Esophagus mucosa (tissue), 1 donor: ENCODE measurements around the gene LCLAT1. TPM values are rescaled to one million over a fixed set of nuclear protein-coding genes. Genes with fewer than 3 reads are reported as not detected.

Source experiments
- ATAC-seq: fragments of 200-7000 bp; cut with Tn5 transposase; one replicate; pipeline ENCODE4 v1.9.1; 2020
- total RNA-seq: library from RNA; stranded (reverse); gene quantifications from one replicate; pipeline ENCODE4 v1.2.4, GENCODE V29; 2023
- donor health status: DM: yes; HTN: yes; CAD: no.

The LCLAT1 gene
- total RNA-seq, 1 donor from 2014 or later = 11.6 TPM

DNA sequence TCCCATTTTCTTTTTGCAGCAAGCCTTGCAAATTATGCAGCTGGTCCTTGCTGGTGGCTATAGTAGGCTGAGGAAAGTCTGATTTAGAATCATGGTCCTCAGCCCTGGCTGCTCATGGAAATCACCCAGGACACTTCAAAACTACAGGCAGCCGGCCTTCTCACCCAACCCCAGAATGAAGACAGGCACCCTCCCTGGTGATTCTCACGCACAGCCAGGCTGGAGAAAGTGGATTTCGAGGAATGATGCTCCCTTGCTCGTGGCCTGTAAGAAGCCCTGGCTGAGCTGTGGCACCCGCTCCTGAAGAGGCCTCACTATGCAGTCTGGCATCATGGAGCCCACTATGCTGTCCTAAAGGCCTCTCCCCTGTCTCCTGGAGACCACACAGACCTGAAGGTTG, 202.8 kb downstream of the LCLAT1 start:
- ATAC-seq = no peak

DNA sequence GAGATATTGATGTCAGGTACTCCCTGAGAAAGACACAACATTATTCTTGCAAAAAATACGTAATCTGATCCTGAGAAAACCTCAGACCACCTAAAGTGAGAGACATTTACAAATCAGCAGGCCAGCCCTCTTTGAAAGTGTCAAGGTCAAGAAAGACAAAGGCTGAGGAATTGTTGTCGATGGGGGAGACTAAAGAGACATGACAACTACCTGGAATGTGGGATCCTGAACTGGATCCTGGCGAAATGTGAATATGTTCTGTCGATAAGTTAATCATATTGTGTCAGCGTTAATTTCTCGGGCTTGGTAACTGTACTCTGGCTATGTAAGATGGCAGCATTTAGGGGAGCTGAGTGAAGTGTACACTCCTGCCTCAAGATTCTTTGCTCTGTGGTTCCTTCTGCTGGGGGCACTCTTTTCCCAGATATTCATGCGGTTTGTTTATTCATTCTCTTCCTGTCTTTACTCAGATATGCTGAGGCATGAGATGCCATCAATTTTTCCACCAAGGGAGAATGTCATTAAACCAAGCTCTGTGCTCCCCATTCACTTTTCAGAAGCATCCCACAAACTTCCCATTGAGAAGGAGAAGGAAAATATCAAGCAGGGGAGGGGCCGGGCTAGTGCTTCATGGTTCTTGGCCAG, 205.3 kb downstream of the LCLAT1 start:
- no peak for ATAC-seq

DNA sequence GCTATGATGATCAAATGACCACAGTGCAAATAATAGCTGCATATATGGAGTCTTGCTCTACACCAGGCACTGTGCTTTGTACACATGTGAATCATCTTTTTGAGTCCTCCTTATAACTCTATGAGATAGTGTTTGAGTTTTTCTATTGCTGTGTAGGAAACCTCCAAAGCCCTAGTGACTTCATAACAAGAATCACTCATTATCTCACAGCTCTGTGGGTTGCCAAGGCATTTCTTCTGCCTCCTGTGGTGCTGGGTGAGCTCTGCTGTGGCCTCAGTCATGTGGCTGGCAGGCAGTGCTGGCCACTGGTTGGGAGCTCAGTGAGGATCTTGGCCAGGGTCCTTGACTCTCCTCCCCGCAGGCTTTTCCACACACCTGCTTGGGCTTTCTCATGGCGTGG, 206.8 kb downstream of the LCLAT1 start:
- no peak for ATAC-seq

DNA sequence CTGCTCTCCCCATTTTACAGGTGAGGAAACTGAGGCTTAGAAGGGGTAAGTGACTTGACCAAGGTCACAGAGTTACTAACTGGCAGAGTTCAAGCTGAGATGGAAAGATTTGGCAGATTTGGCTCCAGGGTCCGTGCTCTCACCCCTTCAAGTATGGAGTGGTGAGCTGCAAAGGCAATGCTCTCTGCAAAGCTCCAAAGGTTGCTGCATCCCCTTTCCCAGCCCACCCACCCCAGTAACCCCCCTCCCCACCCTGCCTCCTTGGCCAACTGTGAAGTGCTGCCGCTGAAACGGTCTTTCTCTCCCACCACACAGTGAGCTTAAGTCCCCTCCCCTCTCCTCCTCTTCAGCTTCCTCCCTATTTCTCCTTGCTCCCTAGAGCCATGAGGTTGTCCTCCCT, 207.4 kb downstream of the LCLAT1 start:
- no peak for ATAC-seq

DNA sequence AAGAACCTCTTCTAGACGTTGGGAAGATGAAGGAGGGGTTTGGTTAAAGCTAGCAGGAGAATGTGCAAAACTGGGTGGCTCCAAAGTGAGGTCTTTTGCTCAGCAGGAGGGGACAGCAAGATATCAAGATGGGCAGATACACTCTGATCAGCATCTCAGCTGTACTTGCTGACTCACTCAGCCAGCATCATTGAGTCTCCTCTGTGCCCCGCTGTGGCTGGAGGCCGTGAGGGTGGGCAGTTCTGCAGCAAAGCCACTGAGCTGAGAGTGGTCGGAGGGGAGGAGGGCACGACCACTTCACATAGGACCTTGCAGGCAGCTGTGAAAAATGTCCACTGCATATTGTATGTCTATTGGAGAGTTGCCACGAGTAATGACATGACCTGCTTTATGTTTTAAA, 208.2 kb downstream of the LCLAT1 start:
- ATAC-seq = no peak

DNA sequence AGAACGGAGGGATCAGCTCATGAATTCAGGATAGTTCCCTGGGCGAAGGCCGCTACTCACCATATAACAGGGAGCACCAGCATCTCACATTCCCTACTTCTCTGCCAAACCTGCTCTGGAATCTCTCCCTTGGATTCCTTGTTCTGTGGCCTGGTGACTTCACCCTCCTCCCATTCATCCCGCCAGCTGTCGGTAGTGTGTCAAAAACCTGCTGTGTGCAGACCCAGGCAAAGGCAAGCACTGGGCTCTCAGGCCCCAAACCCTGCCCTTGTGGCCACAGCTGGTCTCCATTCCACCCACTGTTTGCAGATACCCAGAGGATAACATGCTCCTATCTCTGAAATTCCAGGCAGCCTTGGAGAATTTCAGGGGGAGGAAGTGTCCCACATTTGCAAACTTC, 208.6 kb downstream of the LCLAT1 start:
- ATAC-seq = no peak

DNA sequence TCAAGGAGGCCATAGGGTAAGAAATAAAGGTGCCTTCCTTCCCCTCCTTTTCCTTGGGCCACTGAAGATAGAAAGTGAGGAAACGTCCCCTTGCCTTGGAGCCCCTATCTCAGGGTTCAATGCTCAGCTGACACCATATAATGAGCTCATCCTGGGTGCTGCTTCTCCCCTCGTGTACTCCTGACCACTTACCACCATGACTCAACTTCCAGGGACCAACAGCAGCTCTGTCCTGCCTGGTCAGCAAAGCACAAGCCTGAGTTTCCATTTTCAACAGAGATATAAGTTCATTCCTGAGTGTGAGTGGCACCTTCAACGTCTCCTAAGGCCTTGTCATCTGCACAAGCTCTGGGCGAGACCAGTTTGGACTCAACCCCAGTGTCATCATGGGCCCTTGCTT, 209.0 kb downstream of the LCLAT1 start:
- no peak for ATAC-seq

DNA sequence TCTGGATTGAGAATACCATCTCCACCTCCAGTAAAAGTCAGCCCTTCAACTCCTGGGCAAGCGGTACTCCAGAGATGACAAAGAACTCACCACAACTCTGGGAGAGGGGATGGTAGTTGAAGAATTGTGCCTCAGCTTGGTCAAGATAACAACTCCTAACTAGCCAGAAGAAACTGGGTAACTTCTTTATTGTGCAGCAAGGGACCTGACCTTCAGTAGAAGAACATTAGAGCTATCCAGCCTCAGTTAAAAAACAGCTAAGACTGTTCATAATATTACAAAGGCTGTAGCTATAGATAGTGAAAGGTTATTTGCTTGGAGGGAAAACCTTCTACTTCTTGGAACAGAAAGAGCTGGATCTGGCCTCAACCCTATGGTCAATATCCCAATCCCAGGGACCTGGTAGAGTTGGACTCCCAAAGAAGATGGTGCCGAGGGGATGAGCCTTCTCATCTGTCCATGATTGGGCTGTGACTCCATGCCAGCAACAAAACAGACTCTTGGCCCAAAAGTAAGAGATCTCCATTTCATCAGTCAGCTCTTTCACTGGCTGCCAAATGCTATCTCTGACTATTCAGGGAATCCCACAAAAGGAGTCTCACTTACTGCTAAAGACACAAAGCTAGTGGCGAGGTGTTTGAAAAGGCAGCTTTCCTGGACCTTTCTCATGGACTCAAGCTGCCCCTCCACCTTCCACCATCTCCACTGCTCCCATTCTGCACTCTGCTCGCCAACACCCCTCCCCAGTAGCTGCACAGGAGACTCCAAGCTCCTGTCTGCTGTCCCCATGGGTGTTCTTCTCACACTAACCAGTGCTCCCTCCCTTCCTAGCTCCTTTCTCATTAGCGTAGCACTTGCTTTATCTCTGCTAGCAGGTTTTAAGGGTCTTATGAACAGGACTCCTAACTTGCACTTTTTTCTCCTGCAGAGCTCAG, 214.4 kb downstream of the LCLAT1 start:
- ATAC-seq = no peak

DNA sequence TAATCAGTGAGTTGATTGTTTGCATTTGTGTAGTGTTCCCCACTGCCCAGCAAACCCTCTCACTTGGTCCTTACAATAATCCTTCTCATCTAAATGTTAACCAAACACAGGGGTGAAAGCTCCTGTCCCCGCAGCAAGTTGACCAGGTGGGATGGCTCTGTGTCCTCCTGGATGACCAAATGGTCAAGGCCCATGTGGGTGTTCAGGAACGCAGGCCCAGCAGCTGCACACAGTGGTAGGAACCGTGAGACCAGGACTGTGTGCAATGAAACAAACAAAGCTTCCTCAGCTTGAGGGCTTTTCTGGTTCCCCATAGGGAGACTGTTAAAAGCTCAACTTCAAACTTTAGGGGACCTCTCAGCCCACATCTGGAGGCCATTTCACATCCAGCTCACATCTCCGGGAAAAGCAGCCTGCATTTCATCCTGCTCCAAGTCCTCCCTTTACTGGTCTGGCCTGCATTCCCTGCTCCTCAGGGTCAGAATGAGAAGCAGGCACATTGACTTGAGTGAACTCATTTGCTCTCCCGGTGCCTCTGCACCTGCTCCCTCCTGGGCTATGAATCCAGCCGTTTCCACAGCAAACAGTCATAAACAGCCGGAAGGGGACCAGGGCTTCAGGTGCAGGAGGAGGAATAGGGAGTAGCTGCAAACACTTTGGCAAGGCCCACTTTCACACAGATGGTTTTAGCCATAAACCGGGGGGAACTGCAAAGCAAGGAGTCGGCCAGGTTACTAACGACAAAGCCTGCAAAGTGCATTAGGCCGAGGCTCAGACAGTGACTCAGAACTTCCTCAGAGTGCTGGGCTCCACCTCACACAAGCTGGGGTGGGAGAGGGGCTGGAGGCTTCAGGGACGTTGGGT, 215.5 kb downstream of the LCLAT1 start:
- ATAC-seq = no peak

DNA sequence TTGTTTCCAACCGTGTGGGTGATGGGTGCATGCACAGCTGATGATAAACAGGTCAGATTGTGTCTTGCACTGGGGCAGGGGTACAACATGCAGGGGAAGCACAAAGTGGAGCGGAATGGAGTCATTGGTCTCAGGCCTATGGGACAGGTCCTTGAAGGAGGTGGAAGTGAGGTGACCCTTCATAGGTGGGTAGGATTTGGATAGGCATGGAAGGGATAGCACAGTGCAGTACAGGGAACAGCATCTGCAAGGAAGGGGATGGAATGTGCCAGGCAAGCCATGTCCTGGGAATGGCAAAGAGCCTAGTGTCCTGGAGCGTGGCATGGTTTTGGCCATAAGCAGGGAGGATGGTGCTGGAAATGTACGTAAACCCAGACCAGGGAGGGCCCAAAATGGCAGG, 216.3 kb downstream of the LCLAT1 start:
- no peak for ATAC-seq

DNA sequence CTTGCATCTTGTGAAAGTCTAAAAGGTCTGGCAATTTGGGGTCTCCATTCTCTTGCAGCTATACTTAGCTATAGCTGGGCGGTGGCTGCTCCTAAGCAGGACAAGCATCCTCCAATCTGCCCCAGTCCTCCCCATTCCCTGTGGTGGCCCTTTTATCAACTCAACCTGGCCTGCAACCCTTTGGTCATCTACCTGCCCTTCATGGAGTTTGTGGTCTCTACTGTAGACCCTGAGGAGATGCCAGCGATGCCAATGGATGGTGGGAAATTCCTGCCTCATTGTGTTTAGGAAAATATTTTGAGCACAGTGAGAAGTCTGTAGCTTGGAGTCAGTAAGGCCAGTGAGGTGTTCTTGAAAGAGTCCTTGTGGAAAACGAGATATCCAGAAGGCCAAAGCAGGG, 216.8 kb downstream of the LCLAT1 start:
- ATAC-seq = no peak

DNA sequence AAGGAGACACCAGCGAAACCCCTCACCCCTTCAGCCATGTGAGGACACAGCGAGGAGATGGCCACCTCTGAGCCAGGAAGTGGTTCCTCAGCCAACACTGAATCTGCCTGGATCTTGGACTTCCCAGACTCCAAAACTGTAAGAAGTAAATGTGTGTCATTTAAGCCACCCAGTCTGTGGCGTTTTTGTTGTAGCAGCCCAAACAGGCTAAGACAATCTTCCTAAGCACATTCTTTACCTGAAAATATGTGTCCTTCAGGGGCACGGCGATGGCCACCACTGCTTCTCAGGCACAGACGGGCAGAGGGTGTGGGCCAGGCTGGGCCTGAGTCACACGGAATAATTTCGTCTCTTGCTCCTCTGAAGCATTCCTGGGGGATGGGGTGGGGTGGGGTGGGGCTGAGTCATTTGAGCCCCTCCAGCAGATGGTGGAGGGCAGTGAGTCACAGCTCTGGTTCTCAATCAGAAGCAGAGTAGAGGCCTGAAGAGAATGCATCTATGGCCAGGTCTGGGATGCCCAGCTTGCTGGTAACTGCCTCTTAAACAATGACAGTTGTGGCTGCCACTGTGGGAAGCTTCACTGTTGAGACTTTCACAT, 217.8 kb downstream of the LCLAT1 start:
- ATAC-seq = peak; percentile 78

DNA sequence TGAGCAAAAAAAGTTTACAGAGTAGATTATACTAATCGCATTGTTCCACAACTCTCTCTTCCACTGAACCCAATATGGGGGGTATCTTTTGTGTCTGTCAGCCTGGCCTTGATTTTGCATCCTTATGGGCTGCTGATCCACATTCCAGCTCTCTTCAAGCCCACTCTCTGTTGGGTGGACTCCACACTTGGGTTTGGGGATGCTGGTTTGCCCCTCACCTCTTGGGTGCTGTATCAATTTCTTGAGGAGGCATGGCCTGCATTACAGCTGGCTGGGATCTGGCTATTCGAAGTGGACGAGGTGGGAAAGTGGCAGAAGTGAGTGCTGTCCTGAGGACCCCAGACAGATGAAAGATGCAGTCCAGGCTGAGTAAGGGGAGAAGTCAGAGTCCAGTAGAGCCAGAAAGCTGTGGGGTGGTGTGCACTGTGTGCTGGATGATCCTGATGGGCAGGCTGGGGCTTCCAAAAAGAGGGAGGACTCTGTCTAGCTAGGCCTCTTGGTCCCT, 218.8 kb downstream of the LCLAT1 start:
- ATAC-seq = peak; percentile 7

DNA sequence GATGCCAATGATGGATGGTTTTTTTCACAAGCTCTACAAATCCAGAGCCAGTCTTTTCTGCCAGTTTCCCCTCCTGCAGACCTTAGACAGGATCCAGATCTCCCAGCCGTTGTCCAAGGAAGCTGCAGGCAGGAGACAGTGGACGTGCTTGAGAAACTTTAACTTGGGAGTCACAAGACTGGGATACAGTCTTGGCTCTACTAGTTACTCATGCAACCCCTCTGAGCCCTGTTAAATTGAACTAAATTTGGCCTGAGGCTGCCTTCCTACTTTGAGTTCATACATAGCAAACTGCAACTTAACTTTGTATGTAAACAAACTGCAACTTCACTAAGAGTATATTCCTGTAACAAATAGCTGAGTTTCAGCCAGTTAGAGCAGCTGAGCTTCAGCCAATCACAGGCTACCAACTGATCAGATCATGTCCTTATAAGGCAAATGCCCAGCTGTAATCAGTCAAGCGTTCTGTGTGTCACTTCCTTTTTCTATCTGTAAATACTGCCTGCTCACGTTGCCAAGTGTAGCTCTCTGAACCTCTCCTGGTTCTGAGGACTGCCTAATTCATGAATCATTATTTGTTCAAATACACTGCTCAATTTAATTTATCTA, 219.3 kb downstream of the LCLAT1 start:
- peak; percentile 89 for ATAC-seq

DNA sequence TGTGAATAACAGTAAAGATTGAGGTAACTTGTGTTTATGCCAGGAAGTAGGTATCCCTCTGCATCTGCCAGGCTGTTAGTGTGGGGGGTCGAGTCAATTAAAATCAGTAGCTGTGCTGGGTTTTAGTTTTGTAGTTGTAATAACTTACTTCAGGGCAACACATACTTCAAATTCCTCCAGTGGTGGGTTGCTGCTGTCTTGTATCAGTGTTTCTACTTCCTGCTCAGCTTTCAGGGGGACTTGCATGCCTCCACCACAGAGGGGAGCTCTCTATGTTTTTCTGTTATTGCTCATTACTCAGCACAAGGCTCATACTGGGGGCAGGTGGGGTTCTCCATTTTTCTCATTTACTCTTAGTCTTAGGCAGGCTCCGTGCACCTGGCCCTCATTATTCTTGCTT, 223.4 kb downstream of the LCLAT1 start:
- no peak for ATAC-seq

DNA sequence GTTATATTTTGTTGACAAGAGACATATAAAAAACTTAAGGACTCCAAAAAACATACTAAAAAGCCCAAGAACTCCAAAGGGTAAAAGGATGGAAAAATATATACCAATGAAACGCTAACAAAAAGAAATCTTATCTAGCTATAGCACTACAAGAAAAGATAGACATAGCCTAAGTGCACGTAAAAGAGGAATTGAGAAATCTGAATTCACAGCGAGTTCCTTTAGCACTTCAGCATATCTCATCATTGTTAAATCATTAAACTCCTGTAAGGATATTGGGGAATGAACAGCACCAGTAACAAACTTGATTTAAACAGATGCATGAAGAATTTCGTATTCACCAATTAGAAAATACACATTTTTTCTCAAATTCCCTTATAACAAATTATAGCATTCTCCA, 226.1 kb downstream of the LCLAT1 start:
- ATAC-seq = no peak

DNA sequence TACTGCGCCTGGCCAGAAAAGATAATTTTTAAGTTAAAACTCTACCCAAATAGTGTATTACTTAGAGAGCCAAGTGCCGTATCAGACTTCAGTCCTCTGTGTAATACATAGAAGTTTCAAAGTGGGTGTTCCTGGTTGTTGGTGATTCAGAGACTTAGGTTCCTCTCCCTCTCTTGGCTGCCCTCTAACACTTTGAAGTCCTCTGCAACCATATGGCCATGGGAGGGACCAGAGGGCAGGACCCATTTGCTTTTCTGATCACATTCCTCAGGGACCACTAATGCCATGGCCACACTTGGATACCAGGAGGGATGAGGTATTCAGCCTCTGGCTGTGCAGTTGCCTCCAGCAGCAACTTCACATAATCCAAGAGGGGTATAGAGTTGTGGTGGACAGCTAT, 228.7 kb downstream of the LCLAT1 start:
- no peak for ATAC-seq

DNA sequence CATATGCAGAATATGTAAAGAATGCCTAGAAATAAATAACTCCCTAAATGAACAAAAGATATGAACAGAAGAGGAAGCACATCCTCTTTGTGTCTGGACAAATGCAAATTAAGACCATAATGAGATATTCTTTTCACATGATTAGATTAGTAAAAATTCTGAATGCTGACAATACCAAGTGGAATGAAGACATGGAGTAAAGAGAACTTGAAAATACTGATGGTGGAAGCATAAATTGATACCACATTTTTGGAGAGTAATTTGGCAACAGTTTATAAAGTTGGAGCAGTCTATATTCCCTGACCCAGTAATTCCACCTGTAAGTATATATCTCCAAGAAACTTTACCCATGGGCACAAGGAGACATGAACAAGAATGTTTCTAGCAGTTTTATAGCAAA, 230.2 kb downstream of the LCLAT1 start:
- no peak for ATAC-seq

DNA sequence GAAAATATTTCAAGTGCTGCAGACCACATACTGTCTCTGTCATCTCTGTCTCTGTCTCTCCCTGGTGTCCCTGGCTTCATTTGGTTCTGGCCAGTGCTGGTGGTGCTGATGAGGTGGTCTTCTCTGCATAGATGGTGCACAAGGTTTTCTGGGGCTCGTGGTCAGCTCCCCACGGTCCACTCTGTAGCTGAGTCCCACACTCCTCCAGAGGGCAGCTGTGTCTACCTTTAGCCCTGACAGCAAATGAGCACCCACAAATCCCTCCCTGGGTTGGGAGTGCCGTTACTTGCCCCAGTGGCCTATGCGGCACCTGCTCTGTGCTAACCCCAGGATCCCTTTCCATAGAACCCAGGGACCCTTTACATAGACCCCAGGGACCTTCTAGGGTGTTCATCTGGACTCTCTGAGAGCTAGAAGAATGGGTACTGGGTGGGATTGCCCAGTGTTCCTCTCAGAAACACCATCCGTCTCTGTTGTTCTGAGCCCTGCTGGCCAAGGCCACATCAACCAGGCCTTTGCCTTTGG, 230.9 kb downstream of the LCLAT1 start:
- ATAC-seq = no peak

DNA sequence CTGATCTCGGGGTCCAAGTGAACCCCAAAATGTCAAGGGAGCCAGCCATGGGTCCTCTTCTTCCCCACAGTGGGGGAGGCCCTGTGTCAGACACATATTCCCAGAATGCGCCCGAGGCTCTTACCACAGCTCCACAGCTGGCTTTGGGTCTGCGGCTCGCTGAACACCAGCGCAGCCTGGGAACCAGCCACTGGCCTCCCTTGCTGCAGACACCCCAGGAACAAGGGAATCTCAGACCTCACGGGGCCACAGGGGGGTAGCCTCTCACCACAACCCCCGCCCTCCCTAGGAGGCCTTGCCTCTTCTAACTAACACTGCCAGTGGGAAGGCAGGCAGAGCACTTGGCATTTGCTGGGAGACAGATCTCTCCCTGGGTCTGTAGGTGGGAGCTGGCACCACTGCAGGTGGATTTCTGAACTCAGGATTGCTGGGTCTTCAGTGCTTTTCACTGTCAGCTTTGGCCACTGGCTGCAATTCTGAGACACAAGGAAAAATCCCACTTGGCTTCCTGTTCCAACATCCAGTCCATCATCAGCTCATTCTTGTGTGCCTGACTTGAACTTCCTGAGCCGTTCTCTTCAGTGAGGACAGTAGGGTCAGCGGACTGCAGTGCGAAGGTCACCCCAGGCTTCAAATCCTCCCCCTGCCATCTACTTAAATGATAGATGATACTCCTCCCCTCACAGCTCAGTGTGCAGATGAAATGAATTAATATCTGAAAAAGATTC, 231.5 kb downstream of the LCLAT1 start:
- no peak for ATAC-seq

DNA sequence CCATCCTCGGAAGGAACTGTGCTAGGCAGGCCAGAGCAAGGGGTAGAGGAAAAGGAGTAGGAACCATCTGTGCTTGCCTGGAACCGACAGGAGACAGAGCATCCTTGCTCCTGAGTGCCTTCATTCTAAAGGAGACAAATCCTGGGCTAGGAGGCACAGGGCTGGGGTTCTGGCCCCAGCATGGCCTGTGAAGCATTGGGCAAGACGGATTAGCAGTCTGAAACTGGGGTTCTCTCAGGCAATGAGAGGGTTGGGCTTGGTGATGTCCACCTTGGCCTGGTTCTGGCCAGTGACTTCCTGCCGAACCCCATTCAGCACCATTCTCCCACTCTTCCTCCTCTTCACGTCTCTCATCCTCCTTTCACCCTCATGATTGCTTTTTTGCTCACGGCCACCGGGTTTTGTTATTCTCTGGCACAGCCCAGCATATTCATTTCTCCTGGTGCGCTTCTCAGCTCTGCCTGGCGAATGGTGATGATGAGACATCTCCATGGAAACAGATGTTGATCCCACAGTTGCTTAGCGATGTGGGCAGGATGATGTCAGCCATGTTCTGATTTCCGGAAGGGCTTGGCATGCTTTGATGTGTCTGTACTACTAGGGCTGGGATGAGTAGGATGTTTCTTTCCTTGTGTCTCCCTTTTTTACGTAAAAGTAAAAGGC, 232.5 kb downstream of the LCLAT1 start:
- no peak for ATAC-seq
